ENCODE data around the gene DISC1.

DNA sequence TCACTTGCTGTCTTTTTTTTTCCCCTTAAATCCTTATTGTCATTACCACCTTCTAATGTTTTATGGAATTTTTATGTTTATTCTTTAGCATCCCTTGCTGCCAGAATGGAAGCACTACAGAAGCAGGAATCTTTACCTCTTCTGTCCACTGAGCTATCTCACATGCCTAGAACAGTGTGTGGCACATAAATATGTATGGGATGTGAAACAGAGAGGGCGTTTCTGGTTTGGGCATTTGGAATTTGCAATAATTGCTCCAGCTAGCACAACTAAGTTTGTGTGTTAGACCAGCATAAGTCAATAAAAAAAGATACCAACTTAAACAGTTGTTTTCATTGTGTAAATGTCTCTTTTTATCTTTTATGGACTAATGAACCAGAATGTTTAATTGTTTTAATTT lies 330.8 kb downstream of the DISC1 start:
- TF ChIP-seq, protein P1, sequence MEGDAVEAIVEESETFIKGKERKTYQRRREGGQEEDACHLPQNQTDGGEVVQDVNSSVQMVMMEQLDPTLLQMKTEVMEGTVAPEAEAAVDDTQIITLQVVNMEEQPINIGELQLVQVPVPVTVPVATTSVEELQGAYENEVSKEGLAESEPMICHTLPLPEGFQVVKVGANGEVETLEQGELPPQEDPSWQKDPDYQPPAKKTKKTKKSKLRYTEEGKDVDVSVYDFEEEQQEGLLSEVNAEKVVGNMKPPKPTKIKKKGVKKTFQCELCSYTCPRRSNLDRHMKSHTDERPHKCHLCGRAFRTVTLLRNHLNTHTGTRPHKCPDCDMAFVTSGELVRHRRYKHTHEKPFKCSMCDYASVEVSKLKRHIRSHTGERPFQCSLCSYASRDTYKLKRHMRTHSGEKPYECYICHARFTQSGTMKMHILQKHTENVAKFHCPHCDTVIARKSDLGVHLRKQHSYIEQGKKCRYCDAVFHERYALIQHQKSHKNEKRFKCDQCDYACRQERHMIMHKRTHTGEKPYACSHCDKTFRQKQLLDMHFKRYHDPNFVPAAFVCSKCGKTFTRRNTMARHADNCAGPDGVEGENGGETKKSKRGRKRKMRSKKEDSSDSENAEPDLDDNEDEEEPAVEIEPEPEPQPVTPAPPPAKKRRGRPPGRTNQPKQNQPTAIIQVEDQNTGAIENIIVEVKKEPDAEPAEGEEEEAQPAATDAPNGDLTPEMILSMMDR (IDR thresholded peaks at IDR 0.05; ENCODE audit: insufficient read depth, low read length) = no peak
- no peak for TF ChIP-seq SPI1 (IDR thresholded peaks at IDR 0.05; ENCODE audit: borderline replicate concordance, low read depth)
- TF ChIP-seq, protein P2, sequence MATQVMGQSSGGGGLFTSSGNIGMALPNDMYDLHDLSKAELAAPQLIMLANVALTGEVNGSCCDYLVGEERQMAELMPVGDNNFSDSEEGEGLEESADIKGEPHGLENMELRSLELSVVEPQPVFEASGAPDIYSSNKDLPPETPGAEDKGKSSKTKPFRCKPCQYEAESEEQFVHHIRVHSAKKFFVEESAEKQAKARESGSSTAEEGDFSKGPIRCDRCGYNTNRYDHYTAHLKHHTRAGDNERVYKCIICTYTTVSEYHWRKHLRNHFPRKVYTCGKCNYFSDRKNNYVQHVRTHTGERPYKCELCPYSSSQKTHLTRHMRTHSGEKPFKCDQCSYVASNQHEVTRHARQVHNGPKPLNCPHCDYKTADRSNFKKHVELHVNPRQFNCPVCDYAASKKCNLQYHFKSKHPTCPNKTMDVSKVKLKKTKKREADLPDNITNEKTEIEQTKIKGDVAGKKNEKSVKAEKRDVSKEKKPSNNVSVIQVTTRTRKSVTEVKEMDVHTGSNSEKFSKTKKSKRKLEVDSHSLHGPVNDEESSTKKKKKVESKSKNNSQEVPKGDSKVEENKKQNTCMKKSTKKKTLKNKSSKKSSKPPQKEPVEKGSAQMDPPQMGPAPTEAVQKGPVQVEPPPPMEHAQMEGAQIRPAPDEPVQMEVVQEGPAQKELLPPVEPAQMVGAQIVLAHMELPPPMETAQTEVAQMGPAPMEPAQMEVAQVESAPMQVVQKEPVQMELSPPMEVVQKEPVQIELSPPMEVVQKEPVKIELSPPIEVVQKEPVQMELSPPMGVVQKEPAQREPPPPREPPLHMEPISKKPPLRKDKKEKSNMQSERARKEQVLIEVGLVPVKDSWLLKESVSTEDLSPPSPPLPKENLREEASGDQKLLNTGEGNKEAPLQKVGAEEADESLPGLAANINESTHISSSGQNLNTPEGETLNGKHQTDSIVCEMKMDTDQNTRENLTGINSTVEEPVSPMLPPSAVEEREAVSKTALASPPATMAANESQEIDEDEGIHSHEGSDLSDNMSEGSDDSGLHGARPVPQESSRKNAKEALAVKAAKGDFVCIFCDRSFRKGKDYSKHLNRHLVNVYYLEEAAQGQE (IDR thresholded peaks at IDR 0.05; ENCODE audit: insufficient replicate concordance, low read depth) = no peak

All from HL-60 (cell line).